ENCODE data around the gene IL15.

DNA sequence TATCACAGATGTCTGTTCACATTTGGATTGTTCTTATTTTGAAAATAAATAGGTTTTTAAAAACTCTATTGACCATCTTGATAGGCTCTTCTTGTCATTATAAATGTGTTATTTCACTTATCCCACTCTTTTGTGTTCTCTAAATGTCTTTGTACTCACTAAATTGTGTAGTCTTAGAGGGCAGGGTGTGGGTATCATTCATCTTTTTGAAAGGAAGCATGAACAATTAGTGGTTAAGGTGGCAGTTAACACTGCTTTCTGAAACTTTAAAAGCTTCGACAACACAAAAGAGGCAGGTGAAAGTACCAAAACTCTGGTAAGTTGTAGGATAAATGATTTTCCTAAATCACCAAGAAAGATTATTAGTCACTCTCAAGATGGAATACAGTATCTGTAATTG lies 83.2 kb downstream of the IL15 start:
- no peak for TF ChIP-seq SP1 (IDR thresholded peaks at IDR 0.05; ENCODE audit: low read depth, low read length)
- no peak for TF ChIP-seq EZH2 (IDR thresholded peaks at IDR 0.05; ENCODE audit: low read depth, low read length, severe bottlenecking)
- TF ChIP-seq RAD21 (IDR thresholded peaks at IDR 0.05 in 1 of 2, conservative IDR thresholded peaks at IDR 0.05 in 1 of 2; ENCODE audit: low read depth in 2 of 2, low read length in 2 of 2) = no peak

All from H1 (cell line).